Measurements from ENCODE around the gene ELMOD1. TPM values are rescaled to one million over a fixed set of nuclear protein-coding genes. Genes with fewer than 3 reads are reported as not detected.

ELMOD1 gene
- total and polyA plus RNA-seq, 4 donors = 0.14 to 0.42 TPM; not detected in 2

DNA sequence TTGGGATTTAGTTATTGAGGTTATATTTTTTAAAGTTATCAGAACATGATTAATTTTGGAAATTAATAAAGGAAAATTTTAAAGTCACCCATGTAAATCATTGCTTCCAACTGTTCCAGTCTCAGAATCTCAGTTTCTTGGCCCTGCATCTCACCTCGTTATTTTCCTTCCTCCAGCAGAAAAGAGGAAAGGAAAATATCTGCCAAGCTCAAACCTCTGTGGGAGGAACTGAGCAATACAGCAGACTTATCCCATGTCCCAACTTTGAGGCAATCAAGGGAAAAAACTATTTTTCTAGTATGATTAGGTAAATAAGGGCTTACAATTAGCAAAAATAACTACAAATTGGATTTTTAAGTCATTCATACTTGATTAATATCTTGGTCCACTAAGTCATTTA, 30.1 kb downstream of the ELMOD1 start:
- WGBS = 70% methylated on average over 1 of the region's 1 CpG
- no peaks in the 10 kb centered on the region for H3K36me3 ChIP-seq (ENCODE audit: control insufficient read depth in 4 of 4, insufficient read depth in 3 of 4, low read depth in 1 of 4, low read length in 3 of 4)
- TF ChIP-seq GABPA (IDR thresholded peaks at IDR 0.05 in 1 of 2, conservative IDR thresholded peaks at IDR 0.05 in 1 of 2) (no peak), HNF4G (IDR thresholded peaks at IDR 0.05) (no peak), SP1 (IDR thresholded peaks at IDR 0.05) (no peak), JUND (IDR thresholded peaks at IDR 0.05) (no peak), YY1 (IDR thresholded peaks at IDR 0.05) (no peak), RAD21 (IDR thresholded peaks at IDR 0.05) (no peak), TAF1 (conservative IDR thresholded peaks at IDR 0.05) (no peak), RXRA (IDR thresholded peaks at IDR 0.05) (no peak), FOXA1 (IDR thresholded peaks at IDR 0.05) (no peak), NR2F2 (IDR thresholded peaks at IDR 0.05) (no peak), HNF4A (conservative IDR thresholded peaks at IDR 0.05) (no peak), EGR1 (IDR thresholded peaks at IDR 0.05; ENCODE audit: low read depth in 2 of 2) (no peak), FOXA2 (IDR thresholded peaks at IDR 0.05) (no peak)
- TF ChIP-seq, protein P1, sequence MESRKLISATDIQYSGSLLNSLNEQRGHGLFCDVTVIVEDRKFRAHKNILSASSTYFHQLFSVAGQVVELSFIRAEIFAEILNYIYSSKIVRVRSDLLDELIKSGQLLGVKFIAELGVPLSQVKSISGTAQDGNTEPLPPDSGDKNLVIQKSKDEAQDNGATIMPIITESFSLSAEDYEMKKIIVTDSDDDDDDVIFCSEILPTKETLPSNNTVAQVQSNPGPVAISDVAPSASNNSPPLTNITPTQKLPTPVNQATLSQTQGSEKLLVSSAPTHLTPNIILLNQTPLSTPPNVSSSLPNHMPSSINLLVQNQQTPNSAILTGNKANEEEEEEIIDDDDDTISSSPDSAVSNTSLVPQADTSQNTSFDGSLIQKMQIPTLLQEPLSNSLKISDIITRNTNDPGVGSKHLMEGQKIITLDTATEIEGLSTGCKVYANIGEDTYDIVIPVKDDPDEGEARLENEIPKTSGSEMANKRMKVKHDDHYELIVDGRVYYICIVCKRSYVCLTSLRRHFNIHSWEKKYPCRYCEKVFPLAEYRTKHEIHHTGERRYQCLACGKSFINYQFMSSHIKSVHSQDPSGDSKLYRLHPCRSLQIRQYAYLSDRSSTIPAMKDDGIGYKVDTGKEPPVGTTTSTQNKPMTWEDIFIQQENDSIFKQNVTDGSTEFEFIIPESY (IDR thresholded peaks at IDR 0.05) = no peak
- TF ChIP-seq, protein P2, sequence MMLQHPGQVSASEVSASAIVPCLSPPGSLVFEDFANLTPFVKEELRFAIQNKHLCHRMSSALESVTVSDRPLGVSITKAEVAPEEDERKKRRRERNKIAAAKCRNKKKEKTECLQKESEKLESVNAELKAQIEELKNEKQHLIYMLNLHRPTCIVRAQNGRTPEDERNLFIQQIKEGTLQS (IDR thresholded peaks at IDR 0.05) = no peak
- TF ChIP-seq, protein P3, sequence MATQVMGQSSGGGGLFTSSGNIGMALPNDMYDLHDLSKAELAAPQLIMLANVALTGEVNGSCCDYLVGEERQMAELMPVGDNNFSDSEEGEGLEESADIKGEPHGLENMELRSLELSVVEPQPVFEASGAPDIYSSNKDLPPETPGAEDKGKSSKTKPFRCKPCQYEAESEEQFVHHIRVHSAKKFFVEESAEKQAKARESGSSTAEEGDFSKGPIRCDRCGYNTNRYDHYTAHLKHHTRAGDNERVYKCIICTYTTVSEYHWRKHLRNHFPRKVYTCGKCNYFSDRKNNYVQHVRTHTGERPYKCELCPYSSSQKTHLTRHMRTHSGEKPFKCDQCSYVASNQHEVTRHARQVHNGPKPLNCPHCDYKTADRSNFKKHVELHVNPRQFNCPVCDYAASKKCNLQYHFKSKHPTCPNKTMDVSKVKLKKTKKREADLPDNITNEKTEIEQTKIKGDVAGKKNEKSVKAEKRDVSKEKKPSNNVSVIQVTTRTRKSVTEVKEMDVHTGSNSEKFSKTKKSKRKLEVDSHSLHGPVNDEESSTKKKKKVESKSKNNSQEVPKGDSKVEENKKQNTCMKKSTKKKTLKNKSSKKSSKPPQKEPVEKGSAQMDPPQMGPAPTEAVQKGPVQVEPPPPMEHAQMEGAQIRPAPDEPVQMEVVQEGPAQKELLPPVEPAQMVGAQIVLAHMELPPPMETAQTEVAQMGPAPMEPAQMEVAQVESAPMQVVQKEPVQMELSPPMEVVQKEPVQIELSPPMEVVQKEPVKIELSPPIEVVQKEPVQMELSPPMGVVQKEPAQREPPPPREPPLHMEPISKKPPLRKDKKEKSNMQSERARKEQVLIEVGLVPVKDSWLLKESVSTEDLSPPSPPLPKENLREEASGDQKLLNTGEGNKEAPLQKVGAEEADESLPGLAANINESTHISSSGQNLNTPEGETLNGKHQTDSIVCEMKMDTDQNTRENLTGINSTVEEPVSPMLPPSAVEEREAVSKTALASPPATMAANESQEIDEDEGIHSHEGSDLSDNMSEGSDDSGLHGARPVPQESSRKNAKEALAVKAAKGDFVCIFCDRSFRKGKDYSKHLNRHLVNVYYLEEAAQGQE (IDR thresholded peaks at IDR 0.05) = no peak

DNA sequence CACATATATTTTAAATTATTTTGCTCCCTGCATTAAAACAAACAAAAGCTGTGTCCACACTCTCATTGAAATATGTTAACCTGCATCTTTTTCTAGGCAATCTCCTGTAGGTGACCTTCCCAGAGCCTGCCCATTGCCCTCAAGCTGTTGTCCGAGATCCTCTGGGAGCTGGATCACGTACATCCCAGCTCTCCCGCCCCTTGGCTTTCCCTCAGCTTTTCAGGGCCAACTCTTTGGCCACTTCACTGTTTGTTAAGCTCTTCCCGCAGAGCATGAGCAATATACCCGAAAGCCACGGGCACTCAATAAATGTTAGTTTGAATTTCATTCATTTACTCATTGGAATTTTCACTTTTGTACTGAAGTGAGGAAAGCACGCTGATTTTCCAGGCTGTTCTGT, 32.2 kb downstream of the ELMOD1 start:
- Histone ChIP-seq H3K9me3 (ENCODE audit: control insufficient read depth in 4 of 4, low read length in 3 of 4) (no peaks in the 10 kb centered on the region), H3K4me1 (ENCODE audit: control insufficient read depth in 4 of 4, insufficient read depth in 4 of 4, low read length in 3 of 4) (peaks cover 0 to 2% (median 0%) of the 10 kb centered on the region in 4 donors), H3K27ac (ENCODE audit: low read depth in 1 of 2, low read length in 2 of 2) (no peak overlapping the region), H3K36me3 (ENCODE audit: control insufficient read depth in 4 of 4, insufficient read depth in 3 of 4, low read depth in 1 of 4, low read length in 3 of 4) (no peaks in the 10 kb centered on the region), H3K9ac (ENCODE audit: low read depth in 1 of 2, low read length in 2 of 2) (no peak overlapping the region), H3K27me3 (ENCODE audit: control insufficient read depth in 4 of 4, insufficient read depth in 4 of 4, low read length in 3 of 4) (no peaks in the 10 kb centered on the region), H3K4me3 (ENCODE audit: low read depth in 1 of 3, low read length in 3 of 3) (no peak overlapping the region)
- 59% methylated on average over 7 of the region's 7 CpGs for WGBS
- TF ChIP-seq EGR1 (IDR thresholded peaks at IDR 0.05; ENCODE audit: low read depth in 2 of 2) (no peak), FOXA1 (IDR thresholded peaks at IDR 0.05) (no peak), RXRA (IDR thresholded peaks at IDR 0.05) (no peak), GABPA (IDR thresholded peaks at IDR 0.05 in 1 of 2, conservative IDR thresholded peaks at IDR 0.05 in 1 of 2) (no peak), HNF4G (IDR thresholded peaks at IDR 0.05) (no peak), JUND (IDR thresholded peaks at IDR 0.05) (no peak), HNF4A (conservative IDR thresholded peaks at IDR 0.05) (peak in 1 of 2 donors; percentile 26)
- TF ChIP-seq, protein P4, sequence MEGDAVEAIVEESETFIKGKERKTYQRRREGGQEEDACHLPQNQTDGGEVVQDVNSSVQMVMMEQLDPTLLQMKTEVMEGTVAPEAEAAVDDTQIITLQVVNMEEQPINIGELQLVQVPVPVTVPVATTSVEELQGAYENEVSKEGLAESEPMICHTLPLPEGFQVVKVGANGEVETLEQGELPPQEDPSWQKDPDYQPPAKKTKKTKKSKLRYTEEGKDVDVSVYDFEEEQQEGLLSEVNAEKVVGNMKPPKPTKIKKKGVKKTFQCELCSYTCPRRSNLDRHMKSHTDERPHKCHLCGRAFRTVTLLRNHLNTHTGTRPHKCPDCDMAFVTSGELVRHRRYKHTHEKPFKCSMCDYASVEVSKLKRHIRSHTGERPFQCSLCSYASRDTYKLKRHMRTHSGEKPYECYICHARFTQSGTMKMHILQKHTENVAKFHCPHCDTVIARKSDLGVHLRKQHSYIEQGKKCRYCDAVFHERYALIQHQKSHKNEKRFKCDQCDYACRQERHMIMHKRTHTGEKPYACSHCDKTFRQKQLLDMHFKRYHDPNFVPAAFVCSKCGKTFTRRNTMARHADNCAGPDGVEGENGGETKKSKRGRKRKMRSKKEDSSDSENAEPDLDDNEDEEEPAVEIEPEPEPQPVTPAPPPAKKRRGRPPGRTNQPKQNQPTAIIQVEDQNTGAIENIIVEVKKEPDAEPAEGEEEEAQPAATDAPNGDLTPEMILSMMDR (IDR thresholded peaks at IDR 0.05; ENCODE audit: low read depth, low read length, missing input control) = no peak
- TF ChIP-seq, protein P3 (IDR thresholded peaks at IDR 0.05) = no peak
- no peak for DNase-seq (ENCODE audit: low spot score)

More for the DNA sequence above, 30.1 kb downstream of the ELMOD1 start:
- DNase-seq (ENCODE audit: low spot score) = no peak
- Histone ChIP-seq H3K9ac (ENCODE audit: low read depth in 1 of 2, low read length in 2 of 2) (no peak overlapping the region), H3K27ac (ENCODE audit: low read depth in 1 of 2, low read length in 2 of 2) (no peak overlapping the region), H3K9me3 (ENCODE audit: control insufficient read depth in 4 of 4, low read length in 3 of 4) (no peaks in the 10 kb centered on the region), H3K4me3 (ENCODE audit: low read depth in 1 of 3, low read length in 3 of 3) (no peak overlapping the region), H3K27me3 (ENCODE audit: control insufficient read depth in 4 of 4, insufficient read depth in 4 of 4, low read length in 3 of 4) (no peaks in the 10 kb centered on the region), H3K4me1 (ENCODE audit: control insufficient read depth in 4 of 4, insufficient read depth in 4 of 4, low read length in 3 of 4) (peaks cover 0 to 2% (median 0%) of the 10 kb centered on the region in 4 donors)
